Endothelial cell of umbilical vein (primary cell): ENCODE results near the gene ANXA2. TPM values are rescaled to one million over a fixed set of nuclear protein-coding genes. Genes with fewer than 3 reads are reported as not detected.

Source experiments
- BruUV-seq: library from RNA; stranded (reverse); fragments of 400-500 nt; replicated peaks from 2 replicates; lab custom pipeline; 2021; lab: Mats Ljungman, UMichigan
- CTCF ChIA-PET: fragments of 300-600, 350-600 bp; sonication (Branson Sonifier 250); formaldehyde crosslinking; loops from one replicate; lab custom pipeline; 2021; ENCODE audit warnings: antibody characterized with exemption, inconsistent platforms; lab: Charles Lee
- POLR2A ChIA-PET: fragments of 300-600, 350-600 bp; sonication (Branson Sonifier 250); formaldehyde crosslinking; loops from one replicate; lab custom pipeline; 2021; ENCODE audit warnings: antibody characterized with exemption, inconsistent platforms; lab: Charles Lee
- DNase-seq: peaks from one replicate; pipeline ENCODE4 v3.0.0-alpha.2; 2011; ENCODE audit warnings: low read depth, low spot score
- FAIRE-seq: peaks from 2 replicates; lab custom pipeline; 2011; peaks lifted over from hg19 to GRCh38; lab: Jason Lieb, UNC
- H2AFZ ChIP-seq: 2 replicates; pipeline ENCODE4 v1.6.0; 2012; ENCODE audit warnings: low read depth, low read length, control low read depth, inconsistent platforms
- H3K27ac ChIP-seq: 2 replicates; pipeline ENCODE4 v1.5.1; 2011; ENCODE audit warnings: low read depth, mild to moderate bottlenecking, control low read depth, low read length, moderate library complexity; ENCODE audit not compliant: insufficient read depth
- H3K27me3 ChIP-seq, 2 experiments: 2 replicates each; pipeline versions ENCODE4 v1.6.0 to v1.6.1; 2011; ENCODE audit warnings: low read length in 2 of 2, mixed read lengths in 1 of 2; ENCODE audit not compliant: control insufficient read depth in 2 of 2, insufficient read depth in 2 of 2
- H3K36me3 ChIP-seq, 2 experiments: 2 replicates in 1 of 2; 3 replicates in 1 of 2; pipeline ENCODE4 v1.5.1; 2011; ENCODE audit warnings: low read length in 2 of 2, mild to moderate bottlenecking in 1 of 2, moderate library complexity in 1 of 2; ENCODE audit not compliant: control insufficient read depth in 2 of 2, insufficient read depth in 2 of 2; ENCODE audit errors: extremely low read depth in 1 of 2
- H3K4me1 ChIP-seq: 3 replicates; pipeline ENCODE4 v1.5.1; 2011; ENCODE audit warnings: mild to moderate bottlenecking, low read length; ENCODE audit not compliant: control insufficient read depth, insufficient read depth; ENCODE audit errors: extremely low read depth
- H3K4me2 ChIP-seq: 2 replicates; pipeline ENCODE4 v1.6.1; 2011; ENCODE audit warnings: low read length, control low read depth, mixed read lengths; ENCODE audit not compliant: insufficient read depth
- H3K4me3 ChIP-seq, 3 experiments: fragments of 200-600 bp in 1 of 3; sonication (generic), shearing (Covaris generic) in 1 of 3; replicated peaks in 1 of 3; 2 replicates each; pipeline ENCODE4 v1.5.1; 2011 to 2016; ENCODE audit warnings: control low read depth in 3 of 3, low read length in 3 of 3, mild to moderate bottlenecking in 2 of 3, inconsistent platforms in 1 of 3, low read depth in 1 of 3, moderate library complexity in 1 of 3; ENCODE audit not compliant: insufficient read depth in 1 of 3
- H3K79me2 ChIP-seq: 2 replicates; pipeline ENCODE4 v1.6.0; 2012; ENCODE audit warnings: low read length, inconsistent platforms; ENCODE audit not compliant: control insufficient read depth, insufficient read depth
- H3K9ac ChIP-seq: replicated peaks from 2 replicates; pipeline ENCODE3; 2011; ENCODE audit warnings: low read length, control low read depth; ENCODE audit not compliant: insufficient read depth; ENCODE audit errors: extremely low read depth
- H3K9me1 ChIP-seq: replicated peaks from 3 replicates; pipeline ENCODE4 v1.6.0; 2011; ENCODE audit warnings: mild to moderate bottlenecking, low read length; ENCODE audit not compliant: control insufficient read depth, insufficient read depth; ENCODE audit errors: extremely low read depth
- H3K9me3 ChIP-seq: replicated peaks from 2 replicates; pipeline ENCODE4 v1.5.1; 2012; ENCODE audit warnings: low read length, inconsistent platforms; ENCODE audit not compliant: control insufficient read depth, insufficient read depth
- H4K20me1 ChIP-seq: replicated peaks from 2 replicates; pipeline ENCODE3; 2011; ENCODE audit warnings: mild to moderate bottlenecking, low read length; ENCODE audit not compliant: control insufficient read depth, insufficient read depth; ENCODE audit errors: extremely low read depth
- EZH2 ChIP-seq: IDR thresholded peaks from 2 replicates; pipeline ENCODE4 v1.6.1; 2012; ENCODE audit warnings: borderline replicate concordance, low read depth, mild to moderate bottlenecking, moderate library complexity, low read length, inconsistent platforms; ENCODE audit not compliant: severe bottlenecking
- FOS ChIP-seq: IDR thresholded peaks from 2 replicates; pipeline ENCODE4 v1.6.1; 2011; ENCODE audit warnings: mild to moderate bottlenecking, low read length, moderate library complexity, borderline replicate concordance; ENCODE audit not compliant: insufficient read depth
- GATA2 ChIP-seq: IDR thresholded peaks from 2 replicates; pipeline ENCODE4 v1.7.0; 2011; ENCODE audit warnings: low read depth, mild to moderate bottlenecking, moderate library complexity, mixed read lengths, low read length; ENCODE audit not compliant: insufficient read length, insufficient read depth
- JUN ChIP-seq: IDR thresholded peaks from 2 replicates; pipeline ENCODE4 v1.6.1; 2011; ENCODE audit warnings: borderline replicate concordance, low read depth; ENCODE audit not compliant: insufficient read length, insufficient read depth
- MYC ChIP-seq: IDR thresholded peaks from one replicate; pipeline ENCODE4 v1.6.1; 2011; ENCODE audit warnings: mild to moderate bottlenecking, low read depth, low read length
- POLR2A ChIP-seq: IDR thresholded peaks from 2 replicates; pipeline ENCODE4 v1.6.1; 2012; ENCODE audit warnings: low read depth, mild to moderate bottlenecking, control low read depth, low read length
- POLR2AphosphoS5 ChIP-seq: IDR thresholded peaks from 2 replicates; pipeline ENCODE4 v1.6.1; 2012; ENCODE audit warnings: low read depth, mild to moderate bottlenecking, control low read depth, low read length, moderate library complexity; ENCODE audit not compliant: insufficient read depth
- dilution Hi-C: fragments of 300-500 bp; cut with MboI; formaldehyde crosslinking; loops from one replicate; pipeline ENCODE4 v1.15.0; 2019; ENCODE audit warnings: low sequenced_read_pairs; ENCODE audit not compliant: extremely low pct_ligation_motif_present
- intact Hi-C: fragments of 100-400 bp; cut with micrococcal nuclease; formaldehyde crosslinking; loops from one replicate; pipeline ENCODE4 v1.10.0; 2022
- polyA plus RNA-seq, 4 experiments: library from polyadenylated mRNA; depleted of rRNA in 3 of 4; stranded (reverse) in 3 of 4; unstranded in 1 of 4; fragments of >200 nt; gene quantifications; 2 replicates each; pipeline versions ENCODE4 v1.2.1 to v1.2.3, GENCODE V29; 2011 to 2012; ENCODE audit warnings: missing spikeins in 1 of 4
- total RNA-seq: library from RNA; stranded (reverse); gene quantifications from 2 replicates; pipeline ENCODE4 v1.2.3, GENCODE V29; 2021
- TF ChIP-seq, protein P1 (sequence below), 2 donors: IDR thresholded peaks; 1 replicate in 1 of 2; 2 replicates in 1 of 2; pipeline ENCODE4 v1.5.1; 2011; ENCODE audit warnings: low read length in 2 of 2, mild to moderate bottlenecking in 2 of 2, moderate library complexity in 2 of 2, control low read depth in 1 of 2, inconsistent platforms in 1 of 2, low read depth in 1 of 2; ENCODE audit not compliant: insufficient read depth in 1 of 2; ENCODE audit errors: extremely low read depth in 1 of 2
- TF ChIP-seq, protein P2 (sequence below): IDR thresholded peaks from 2 replicates; pipeline ENCODE4 v1.6.1; 2011; ENCODE audit not compliant: insufficient read depth, insufficient read length

ANXA2 gene
- total and polyA plus RNA-seq, 2 donors (not counting 3 experiments of a cell fraction or from before 2014, with no cell fraction given) = 2,725 to 3,299 TPM

DNA sequence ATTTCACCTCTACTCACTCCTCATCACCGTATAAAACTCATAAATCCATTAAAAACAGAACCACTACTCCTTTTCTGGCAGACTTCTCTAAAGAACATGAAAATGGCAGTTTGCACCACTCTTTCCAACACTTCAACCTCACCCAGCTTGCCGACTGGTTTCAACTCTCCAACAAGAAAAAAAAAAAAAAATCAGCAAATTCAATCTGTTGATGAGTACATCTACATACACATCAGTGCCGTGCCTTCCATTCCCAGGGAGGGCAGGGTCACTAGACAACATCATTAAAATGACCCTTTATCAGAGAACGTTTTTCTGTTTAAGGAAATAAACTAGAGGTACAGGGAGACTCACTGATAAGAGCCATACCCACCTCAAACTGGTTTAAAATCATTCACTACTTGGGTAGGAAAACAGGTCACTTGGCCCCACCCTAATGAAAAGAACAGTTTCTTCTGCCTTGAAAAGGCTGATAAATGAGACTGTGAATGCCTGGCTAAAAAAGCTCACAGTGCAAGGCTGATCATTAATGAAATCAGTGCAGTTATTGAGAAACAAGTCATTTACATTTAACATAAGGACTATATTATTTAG is 6.0 kb downstream of the ANXA2 start:
- DNase-seq = no peak
- CTCF ChIA-PET = interaction anchor here (1.1 to 1.3 kb wide), 3 partner anchors 15 to 32 kb away, joined by 3 to 5 read pairs (median 3); no protein-coding TSS in a partner anchor
- no peaks in the 10 kb centered on the region for H3K9me3 ChIP-seq
- peaks cover 80% of the 10 kb centered on the region for H3K4me1 ChIP-seq
- FAIRE-seq = no peak
- peak overlapping the region in 2 of 3 experiments; percentile 2 to 96 for H3K4me3 ChIP-seq
- no peaks in the 10 kb centered on the region for H3K27me3 ChIP-seq
- BruUV-seq = no TSS peak
- H3K27ac ChIP-seq = peak overlapping the region; percentile 97
- peak overlapping the region; percentile 96 for H3K4me2 ChIP-seq
- H3K9me1 ChIP-seq = no peaks in the 10 kb centered on the region
- TF ChIP-seq, protein P1, sequence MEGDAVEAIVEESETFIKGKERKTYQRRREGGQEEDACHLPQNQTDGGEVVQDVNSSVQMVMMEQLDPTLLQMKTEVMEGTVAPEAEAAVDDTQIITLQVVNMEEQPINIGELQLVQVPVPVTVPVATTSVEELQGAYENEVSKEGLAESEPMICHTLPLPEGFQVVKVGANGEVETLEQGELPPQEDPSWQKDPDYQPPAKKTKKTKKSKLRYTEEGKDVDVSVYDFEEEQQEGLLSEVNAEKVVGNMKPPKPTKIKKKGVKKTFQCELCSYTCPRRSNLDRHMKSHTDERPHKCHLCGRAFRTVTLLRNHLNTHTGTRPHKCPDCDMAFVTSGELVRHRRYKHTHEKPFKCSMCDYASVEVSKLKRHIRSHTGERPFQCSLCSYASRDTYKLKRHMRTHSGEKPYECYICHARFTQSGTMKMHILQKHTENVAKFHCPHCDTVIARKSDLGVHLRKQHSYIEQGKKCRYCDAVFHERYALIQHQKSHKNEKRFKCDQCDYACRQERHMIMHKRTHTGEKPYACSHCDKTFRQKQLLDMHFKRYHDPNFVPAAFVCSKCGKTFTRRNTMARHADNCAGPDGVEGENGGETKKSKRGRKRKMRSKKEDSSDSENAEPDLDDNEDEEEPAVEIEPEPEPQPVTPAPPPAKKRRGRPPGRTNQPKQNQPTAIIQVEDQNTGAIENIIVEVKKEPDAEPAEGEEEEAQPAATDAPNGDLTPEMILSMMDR (IDR thresholded peaks at IDR 0.05; ENCODE audit: extremely low read depth in 1 of 2, insufficient read depth in 1 of 2, low read depth in 1 of 2, low read length in 2 of 2) = no peak
- no peak for TF ChIP-seq EZH2
- TF ChIP-seq GATA2 = no peak
- peak; percentile 43 for TF ChIP-seq POLR2AphosphoS5
- no peak for TF ChIP-seq JUN
- TF ChIP-seq, protein P2, sequence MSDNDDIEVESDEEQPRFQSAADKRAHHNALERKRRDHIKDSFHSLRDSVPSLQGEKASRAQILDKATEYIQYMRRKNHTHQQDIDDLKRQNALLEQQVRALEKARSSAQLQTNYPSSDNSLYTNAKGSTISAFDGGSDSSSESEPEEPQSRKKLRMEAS = no peak
- no peak for TF ChIP-seq MYC
- TF ChIP-seq POLR2A = peak; percentile 56
- no peak for TF ChIP-seq FOS
- intact Hi-C loops = loop anchor here (1.0 to 2.0 kb wide), 2 partner anchors 21 to 52 kb away; no protein-coding TSS in a partner anchor
- dilution Hi-C loops = no loop called here
- POLR2A ChIA-PET = interaction anchor here (0.6 to 4.7 kb wide), 3 partner anchors 17 to 702 kb away, joined by 5 to 27 read pairs (median 7); no protein-coding TSS in a partner anchor
- H2AFZ ChIP-seq = no peak overlapping the region
- H3K79me2 ChIP-seq = peaks cover 100% of the 10 kb centered on the region
- H3K36me3 ChIP-seq = peaks cover 5 to 13% of the 10 kb centered on the region in 2 experiments
- peak overlapping the region; percentile 100 for H3K9ac ChIP-seq
- peaks cover 23% of the 10 kb centered on the region for H4K20me1 ChIP-seq
